Iris pigment epithelial cell (primary cell): ENCODE data around the gene CENPA.
"Not testable (repeated sequence)": the region's sequence is repeated elsewhere in the genome, so short reads cannot be mapped to it uniquely, and the experiment has no call there.

Experiments used
- DNase-seq: peaks from one replicate; pipeline ENCODE4 v3.0.0-alpha.2; 2011; ENCODE audit warnings: low read depth

The CENPA gene

DNA sequence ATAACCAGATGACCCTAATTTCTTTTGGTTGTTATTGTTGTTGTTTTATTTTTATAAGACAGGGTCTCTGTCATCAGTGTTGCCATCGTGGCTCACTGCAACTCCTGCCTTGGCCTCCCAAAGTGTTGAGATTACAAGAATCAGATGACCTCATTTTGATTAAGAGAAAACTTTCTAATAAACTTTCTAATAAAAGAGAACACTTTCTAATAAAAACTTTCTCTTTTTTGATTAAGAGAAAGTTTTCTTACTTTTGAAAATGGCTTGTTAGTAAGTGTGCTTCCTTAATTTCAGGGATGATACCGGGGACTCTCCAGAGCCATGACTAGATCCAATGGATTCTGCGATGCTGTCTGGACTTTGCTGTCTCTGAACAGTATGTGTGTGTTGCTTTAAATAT lies 7.7 kb downstream of the CENPA start:
- no peak for DNase-seq

GRCh38 chr2:26795135-26795534 lies 9.3 kb downstream of the CENPA start:
- DNase-seq: not testable (repeated sequence)

- DNase-seq: no peak
Observed at GRCh38 chr2:26801328-26801727, 15.5 kb downstream of the CENPA start.

DNA sequence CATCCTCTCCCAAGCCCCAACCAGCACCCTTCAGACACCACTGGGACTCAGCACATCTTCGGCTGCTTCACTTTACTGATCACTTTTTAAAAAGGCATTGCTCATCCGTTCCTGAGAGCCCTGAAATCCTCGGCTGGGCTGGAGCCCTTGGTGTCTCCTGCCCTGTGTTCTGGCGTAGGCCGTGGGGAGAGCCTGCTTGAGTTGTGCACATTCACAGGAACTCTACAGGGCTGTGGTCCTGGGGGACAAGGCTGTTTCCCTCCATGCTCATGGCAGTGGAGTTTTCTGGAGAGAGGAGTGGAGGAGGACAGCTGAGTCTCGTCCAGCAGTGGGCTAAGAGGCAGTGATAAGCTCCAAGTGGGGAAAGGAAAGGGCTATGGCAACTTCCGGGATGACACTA lies 15.9 kb downstream of the CENPA start:
- no peak for DNase-seq

DNA sequence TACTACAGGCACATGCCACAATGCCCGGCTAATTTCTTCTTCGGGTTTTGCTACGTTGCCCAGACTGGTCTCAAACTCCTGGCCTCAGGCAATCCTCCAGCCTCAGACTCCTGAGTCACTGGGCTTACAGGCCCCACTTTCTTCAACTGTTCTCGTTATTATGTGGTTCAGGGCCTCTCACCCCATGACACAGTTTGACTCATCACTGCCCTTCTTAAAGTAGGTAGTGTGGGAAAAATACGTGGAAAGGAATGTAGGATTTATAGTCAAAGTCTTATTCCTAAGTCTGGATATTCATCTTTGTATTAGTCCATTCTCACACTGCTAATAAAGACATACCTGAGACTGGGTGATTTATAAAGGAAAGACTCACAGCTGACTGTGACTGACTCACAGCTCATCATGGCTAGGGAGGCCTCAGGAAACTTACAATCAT lies 19.4 kb downstream of the CENPA start:
- peak; percentile 81 for DNase-seq

GRCh38 chr2:26807788-26808460 lies 22.1 kb downstream of the CENPA start:
- no peak for DNase-seq

- no peak for DNase-seq
Observed at GRCh38 chr2:26809211-26809610, 23.4 kb downstream of the CENPA start.

GRCh38 chr2:26809876-26810577 lies 24.2 kb downstream of the CENPA start:
- DNase-seq: no peak

GRCh38 chr2:26811261-26811660 lies 25.4 kb downstream of the CENPA start:
- no peak for DNase-seq

GRCh38 chr2:26811791-26812694 lies 26.2 kb downstream of the CENPA start:
- no peak for DNase-seq

DNA sequence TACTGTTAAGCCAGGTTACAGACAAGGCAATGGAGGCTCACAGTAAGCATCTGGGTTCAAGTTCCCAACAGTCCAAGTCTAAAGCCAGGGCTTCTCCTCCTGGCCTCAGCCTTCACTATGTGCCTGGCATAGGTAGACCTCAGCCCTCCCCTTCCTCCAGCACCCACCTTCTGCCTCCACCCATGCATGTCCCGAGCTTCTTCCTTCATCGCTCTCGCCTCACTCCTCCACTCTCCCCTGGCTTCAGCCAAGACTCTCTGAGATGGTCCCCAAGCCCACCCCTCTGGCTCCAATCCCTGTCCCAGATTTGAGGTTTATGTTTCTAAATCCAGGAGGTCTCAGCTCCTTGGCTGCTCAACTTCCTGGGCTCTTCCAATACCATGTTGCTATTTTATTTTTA lies 26.9 kb downstream of the CENPA start:
- no peak for DNase-seq

DNA sequence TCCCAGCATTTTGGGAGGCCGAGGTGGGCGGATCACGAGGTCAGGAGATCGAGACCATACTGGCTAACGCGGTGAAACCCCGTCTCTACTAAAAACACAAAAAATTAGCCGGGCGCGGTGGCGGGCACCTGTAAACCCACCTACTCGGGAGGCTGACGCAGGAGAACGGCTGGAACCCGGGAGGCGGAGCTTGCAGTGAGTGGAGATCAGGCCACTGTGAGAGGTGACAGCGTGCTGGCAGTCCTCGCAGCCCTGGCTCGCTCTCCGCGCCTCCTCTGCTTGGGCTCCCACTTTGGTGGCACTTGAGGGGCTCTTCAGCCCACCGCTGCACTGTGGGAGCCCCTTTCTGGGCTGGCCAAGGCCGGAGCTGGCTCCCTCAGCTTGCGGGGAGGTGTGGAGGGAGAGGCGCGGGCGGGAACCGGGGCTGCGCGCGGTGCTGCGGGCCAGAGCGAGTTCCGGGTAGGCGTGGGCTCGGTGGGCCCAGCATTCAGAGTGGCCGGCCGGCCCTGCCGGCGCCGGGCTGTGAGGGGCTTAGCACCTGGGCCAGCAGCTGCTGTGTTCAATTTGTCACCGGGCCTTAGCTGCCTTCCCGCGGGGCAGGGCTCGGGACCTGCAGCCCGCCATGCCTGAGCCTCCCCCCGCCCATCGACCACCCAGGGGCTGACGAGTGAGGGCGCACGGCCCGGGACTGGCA lies 28.4 kb downstream of the CENPA start:
- DNase-seq: not testable (repeated sequence)

GRCh38 chr2:26816893-26817292 lies 31.0 kb downstream of the CENPA start:
- no peak for DNase-seq

DNA sequence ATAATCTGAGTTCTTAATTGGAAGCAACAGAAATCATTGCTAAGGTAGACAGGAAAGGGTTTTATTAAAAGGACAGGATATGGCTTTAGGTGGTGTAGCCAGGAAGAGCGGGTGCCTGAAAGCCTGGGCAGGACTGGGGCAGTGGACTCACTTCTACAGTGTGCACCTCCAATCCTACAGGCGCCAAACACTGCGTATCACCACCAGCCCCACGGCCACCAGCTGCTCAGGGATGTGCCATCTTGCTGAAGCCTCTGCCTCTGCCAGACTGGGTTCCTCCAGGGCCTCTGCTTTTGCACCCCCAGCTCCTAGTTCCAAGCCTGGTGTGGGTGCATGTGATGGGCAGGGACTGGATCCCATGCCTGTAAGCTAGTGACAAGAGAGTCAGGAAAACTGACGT lies 32.4 kb downstream of the CENPA start:
- DNase-seq: no peak

DNA sequence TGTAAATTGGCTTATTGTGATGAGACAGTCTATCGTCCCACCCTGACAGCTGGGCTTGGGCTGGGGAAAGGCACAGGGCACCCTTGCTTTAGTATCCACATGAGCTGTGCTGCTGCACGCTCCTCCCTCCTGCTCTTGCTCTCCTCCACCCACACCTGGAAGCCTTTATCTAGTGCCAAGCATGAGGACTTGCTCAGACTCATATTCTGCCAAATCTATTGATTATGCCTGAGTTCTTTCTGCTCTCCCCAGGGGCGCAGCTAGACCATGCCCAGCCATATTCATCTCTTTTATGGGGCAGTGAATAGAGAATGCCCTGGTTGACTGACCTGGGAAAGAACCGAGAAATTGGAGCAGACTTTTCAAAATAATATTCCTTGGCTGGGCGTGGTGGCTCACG lies 33.1 kb downstream of the CENPA start:
- no peak for DNase-seq

- DNase-seq: no peak
Observed at GRCh38 chr2:26820932-26821331, 35.1 kb downstream of the CENPA start.

- no peak for DNase-seq
Observed at GRCh38 chr2:26822877-26823276, 37.0 kb downstream of the CENPA start.

- DNase-seq: peak; percentile 32
Observed at GRCh38 chr2:26838121-26838906, 52.5 kb downstream of the CENPA start.

DNA sequence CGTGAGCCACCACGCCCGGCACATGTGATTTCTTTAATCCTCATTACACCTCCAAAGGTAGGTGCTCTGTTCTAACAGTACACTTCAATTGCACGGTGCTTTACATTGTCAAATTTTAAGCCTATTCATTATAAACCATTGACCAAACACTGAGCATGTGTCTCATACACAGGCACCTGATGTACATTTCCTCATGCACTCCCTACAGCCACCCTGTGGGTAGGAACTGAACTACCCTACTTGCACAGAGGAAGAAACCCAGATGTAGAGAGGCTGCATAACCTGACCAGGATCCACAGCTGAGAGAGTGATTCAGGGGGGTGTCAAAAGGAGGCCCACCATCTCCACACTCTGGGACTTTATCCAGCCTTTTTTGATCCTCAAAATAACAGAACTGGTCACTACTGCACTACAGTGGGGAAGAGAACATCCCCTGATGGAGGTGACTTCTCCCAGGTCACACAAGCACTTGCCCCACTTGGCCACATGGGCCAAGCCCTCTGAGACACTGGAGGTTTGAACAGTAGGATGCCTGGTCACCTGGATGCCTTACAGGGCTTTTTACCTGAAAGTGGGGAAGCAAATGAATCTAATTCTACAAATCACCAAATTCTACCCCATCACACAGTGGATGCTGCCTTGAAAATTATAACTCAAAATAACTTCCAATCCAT lies 55.2 kb downstream of the CENPA start:
- DNase-seq: peak; percentile 14

DNA sequence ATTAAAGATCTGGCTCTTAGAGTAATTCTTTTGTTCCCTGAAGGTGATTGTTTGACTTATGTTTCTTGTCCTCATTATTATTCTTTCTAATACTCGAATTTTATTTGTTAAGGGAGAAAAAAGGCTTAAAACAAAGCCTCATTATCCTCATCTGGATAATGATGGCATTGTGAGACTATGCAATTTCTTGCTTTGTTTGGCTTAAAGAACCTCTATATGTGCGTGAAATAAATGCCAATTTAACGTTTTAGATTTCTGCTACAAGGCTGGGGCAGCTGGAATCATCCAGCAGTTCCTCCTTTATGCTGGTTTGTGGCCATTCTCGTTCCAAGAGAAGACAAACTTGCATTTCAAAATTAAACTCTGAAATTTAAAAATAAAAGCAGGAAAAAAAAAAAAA lies 57.2 kb downstream of the CENPA start:
- DNase-seq: no peak
